Activated gamma-delta T cell (primary cell): ENCODE results near the gene KLLN.
A peak's percentile ranks its signal among the peaks of the same experiment; 100 is the strongest.
"Not testable (repeated sequence)": the region's sequence is repeated elsewhere in the genome, so short reads cannot be mapped to it uniquely, and the experiment has no call there.

Source experiments
- DNase-seq: peaks from one replicate; lab custom pipeline; 2025; lab: John Stamatoyannopoulos, UW

Gene KLLN

DNA sequence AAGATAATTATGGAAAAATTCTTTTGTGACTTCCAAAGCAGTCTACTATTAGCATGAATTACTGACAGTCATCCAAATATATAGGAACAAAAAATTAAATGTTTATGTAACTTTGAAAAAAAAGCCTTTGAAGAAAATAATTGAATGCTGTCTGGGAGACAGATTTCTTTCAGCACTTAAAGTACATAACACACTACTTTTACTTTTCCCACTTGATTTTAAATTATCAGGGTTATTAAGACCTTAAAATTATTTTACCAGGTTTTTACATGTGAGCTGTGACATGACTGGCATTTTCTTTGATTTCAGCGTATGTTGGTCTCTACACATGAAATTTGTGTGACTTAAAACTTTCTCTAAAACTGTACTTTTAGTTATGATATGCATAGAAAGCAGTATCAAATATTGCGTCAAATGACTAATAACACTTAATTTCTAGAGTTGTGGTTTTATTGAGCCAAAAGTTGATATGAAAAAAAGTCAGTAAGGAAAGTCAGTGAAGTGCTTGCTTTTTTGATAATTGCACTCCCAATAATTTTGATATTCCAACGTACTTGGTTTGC, 3.2 kb upstream of the KLLN start:
- DNase-seq = no peak

DNA sequence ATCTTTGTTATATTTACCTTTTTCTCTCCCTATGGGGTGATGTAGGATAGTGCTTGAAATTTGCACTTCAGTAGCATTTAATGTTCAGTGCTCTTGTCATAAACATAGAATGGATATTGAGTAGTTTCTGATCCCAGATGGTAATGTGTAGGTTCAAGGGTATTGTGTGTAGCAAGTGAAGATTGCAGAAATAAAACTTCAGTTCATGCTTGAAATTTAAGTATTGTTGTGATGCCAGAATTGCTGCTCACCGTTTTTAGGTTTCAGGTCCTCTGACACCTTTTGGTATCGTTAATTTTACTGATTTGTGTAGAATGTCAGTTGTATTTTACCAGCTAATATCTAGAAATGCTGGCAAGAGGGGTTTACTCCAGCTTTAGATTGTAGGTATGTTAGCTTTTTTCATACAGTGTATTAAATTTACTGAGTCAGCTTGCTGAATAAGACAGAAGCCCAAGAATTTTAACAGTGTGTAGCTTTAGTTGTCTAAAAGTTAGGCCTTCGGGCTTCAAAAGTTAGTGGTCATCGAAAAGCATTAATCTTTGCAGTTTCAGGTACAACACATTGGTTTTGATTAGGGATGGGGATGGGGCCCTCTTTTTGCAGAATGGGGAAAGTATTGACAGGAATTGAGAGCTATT, 2.0 kb upstream of the KLLN start:
- DNase-seq = no peak

- no peak for DNase-seq
These were observed 1.2 kb upstream of the KLLN start for GRCh38 chr10:87864496-87865059.

GRCh38 chr10:87863951-87864495, 690 bp upstream of the KLLN start:
- peak; percentile 34 for DNase-seq

DNA sequence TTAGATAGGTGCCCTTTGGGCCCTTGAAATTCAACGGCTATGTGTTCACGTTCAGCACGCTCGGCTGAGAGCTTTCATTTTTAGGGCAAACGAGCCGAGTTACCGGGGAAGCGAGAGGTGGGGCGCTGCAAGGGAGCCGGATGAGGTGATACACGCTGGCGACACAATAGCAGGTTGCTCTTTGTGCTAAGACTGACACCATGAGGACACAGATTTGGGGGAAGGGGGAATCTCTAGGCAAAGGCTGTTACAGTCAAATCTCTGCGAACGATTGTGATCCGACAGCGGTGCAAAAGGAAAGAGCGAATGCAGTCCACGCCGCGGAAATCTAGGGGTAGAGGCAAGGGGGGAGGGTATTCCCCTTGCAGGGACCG, 667 bp downstream of the KLLN start:
- no peak for DNase-seq

DNA sequence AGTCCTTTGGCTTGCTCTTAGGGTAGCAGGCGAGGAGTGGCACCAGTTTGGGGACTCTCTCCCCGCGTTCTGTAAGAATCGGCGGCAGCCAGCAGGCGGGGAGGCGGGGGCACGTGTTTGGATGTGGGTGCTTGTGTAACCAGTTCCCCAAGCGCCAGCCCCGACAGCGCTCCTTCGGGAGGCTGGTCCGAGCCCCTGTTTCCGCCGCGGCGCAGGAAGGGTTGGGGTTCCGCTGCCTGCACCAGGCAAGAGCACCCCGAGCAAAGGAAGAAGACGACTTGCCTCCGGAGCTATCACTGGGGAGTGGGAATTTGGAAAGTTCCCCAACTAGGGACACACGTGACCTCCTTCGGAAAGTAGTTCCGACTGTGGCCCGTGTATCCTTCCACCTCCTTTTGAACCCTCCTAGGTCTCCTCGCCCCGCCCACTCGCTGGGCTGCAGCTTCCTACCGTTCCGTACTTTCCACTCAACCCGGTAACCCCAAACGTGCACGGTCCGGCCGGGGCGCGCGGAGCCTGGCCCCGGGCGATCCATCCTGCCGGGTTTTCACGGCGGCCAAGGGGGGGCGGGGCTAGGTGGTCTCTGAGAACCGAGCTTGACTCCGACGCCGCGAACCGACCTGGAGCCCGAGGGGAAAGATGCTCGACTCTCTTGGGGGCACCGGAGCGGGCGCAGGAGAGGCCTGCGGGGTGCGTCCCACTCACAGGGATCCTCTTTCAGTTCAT, 1.2 kb downstream of the KLLN start:
- DNase-seq = peak; percentile 85

- no peak for DNase-seq
These were observed 1.8 kb downstream of the KLLN start for GRCh38 chr10:87861566-87861952.

- no peak for DNase-seq
These were observed 2.4 kb downstream of the KLLN start for GRCh38 chr10:87860816-87861403.

- DNase-seq = no peak
These were observed 3.1 kb downstream of the KLLN start for GRCh38 chr10:87860156-87860795.

DNA sequence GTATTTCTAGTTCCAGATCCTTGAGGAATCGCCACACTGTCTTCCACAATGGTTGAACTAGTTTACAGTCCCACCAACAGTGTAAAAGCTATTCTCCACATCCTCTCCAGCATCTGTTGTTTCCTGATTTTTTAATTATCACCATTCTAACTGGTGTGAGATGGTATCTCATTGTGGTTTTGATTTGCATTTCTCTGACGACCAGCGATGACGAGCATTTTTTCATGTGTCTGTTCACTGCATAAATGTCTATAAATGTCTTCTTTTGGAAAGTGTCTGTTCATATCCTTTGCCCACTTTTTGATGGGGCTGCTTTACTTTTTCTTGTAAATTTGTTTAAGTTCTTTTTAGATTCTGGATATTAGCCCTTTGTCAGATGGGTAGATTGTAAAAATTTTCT, 7.7 kb downstream of the KLLN start:
- DNase-seq = not testable (repeated sequence)

GRCh38 chr10:87855247-87855646, 8.1 kb downstream of the KLLN start:
- DNase-seq = not testable (repeated sequence)

DNA sequence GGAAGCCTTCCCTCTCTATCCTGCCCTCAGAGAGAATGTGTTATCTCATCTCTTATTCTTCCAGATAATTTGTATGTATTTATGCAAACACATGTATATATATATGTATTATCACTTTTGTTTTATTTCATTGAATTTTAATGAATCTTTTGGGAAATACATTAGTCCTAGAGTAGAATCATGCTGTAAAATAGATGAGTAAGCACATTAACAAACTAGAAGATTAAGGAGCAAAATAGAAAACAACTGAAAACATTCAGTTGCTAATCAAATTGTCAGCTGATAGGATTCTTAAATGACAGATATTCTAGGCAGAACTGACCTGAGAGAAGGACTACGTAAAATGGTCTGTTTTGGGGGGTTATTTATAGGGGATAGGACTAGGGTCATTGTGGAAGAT, 11.2 kb downstream of the KLLN start:
- DNase-seq = no peak

DNA sequence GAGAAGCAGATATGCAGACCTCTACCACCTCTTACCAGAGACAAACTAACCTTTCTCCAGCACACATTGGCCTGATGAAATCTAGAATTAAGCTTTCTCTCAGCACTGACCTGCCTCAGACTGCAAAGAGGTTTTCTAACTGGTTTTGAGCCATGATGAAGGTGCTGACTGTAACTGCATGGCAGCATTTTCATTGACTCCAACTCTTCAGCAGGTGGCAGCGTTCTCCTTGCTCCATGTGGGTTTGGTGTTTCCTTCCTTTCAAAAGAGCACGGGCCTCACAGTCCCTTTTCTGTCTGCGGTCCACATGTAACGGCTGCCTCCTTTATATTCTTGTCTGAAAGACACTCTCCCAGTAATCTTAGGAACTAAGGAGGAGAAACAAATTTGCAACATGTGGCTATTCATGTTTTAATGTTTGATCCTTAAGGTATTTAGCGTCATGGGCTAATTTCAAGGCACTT, 12.6 kb downstream of the KLLN start:
- no peak for DNase-seq

DNA sequence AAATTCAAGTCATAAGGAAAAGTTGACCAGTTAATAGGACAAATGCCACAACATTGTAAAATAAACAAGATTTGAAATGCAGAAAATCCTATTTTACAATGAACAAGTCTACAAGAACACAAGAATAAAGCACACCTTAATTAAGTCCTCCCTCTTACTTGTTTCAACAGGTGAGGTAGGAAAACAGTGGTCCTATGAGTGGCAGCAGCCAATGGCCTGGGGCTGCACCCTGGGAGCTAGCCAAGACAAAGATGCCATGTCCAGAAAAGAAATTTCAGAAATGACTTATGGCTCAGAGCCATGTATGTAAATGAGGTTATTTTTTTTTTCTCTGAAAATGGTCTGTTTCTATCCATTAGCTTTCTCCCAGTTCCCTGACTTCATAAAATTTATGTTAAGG, 14.3 kb downstream of the KLLN start:
- DNase-seq = no peak

GRCh38 chr10:87847550-87847949, 15.8 kb downstream of the KLLN start:
- no peak for DNase-seq

GRCh38 chr10:87846711-87847110, 16.6 kb downstream of the KLLN start:
- DNase-seq = not testable (repeated sequence)

- DNase-seq = no peak
These were observed 17.3 kb downstream of the KLLN start for GRCh38 chr10:87846023-87846422.

DNA sequence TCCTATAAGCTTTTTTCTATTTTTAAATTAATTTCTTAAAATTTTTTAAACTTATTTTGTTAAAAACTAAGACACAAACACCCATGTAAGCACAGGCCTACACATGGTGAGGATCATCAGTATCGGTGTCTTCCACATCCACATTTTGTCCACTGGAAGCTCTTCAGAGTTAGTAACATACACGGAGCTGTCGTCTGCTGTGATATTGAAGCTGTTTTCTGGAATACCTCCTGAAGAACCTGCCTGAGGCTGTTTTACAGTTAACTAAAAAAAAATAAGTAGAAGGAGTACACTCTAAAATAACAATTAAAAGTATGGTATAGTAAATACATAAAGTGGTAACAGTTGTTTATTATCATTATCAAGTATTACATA, 17.7 kb downstream of the KLLN start:
- no peak for DNase-seq

DNA sequence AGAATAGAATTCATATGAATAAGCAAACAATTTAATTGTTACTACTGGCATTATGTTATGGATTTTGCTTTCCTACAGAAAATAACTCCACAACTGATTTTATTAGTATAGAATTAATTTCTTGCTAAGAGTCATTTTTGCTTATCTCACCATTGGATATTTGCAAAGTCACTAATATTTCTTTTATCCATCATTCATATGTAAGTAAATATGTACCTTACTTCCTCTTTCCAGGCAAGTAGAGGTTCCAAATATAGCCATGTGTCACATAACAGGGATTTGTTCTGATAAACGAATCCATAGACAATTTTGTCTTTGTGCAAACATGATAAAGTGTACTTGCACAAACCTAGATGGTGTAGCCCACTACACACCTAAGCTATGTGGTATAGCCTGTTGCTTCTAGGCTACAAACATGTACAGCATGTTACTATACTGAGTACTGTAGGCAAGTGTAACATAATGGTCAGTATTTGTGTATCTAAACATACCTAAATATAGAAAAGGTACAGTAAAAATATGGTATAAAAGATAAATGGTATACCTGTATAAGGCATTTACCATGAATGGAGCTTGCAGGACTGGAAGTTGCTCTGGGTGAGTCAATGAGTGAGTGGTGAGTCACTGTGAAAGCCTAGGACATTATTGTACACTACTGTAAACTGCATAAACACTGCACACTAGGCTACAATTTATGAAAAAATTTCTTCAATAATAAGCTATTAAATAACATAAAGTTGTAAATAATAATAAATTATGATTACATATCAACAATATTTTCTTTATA, 18.3 kb downstream of the KLLN start:
- no peak for DNase-seq

DNA sequence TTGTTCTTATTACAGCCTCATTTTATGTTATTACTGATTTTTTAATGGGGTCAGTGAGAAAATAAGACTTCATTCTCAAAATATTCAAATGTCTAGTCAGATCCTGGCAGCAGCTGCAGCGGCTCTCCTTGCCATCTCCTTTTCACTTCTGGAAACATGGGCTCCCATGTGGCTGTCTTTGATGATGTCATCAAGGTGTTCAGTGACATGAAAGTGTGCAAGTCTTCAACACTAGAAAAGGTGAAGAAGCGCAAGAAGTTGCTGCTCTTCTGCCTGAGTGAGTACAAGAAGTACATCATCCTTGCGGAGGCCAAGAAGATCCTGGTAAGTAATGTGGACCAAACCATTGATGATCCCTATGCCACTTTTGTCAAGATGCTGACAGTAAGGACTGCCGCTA, 19.6 kb downstream of the KLLN start:
- no peak for DNase-seq
